Cardiac muscle cell (in vitro differentiated cells and primary cell): Measurements from ENCODE around the gene SLC29A1. TPM values are rescaled to one million over a fixed set of nuclear protein-coding genes. Genes with fewer than 3 reads are reported as not detected.
"Not testable (repeated sequence)": the region's sequence is repeated elsewhere in the genome, so short reads cannot be mapped to it uniquely, and the experiment has no call there.

Experiments
- DNase-seq, 2 donors: peaks; one replicate each; pipeline versions ENCODE4 v3.0.0 to v3.0.0-alpha.2; 2010 to 2017; ENCODE audit warnings: low read depth in 1 of 2, low spot score in 1 of 2
- H3K27ac ChIP-seq: fragments of 200-600 bp; sonication (generic); 2 replicates; pipeline ENCODE4 v1.5.1; 2016
- H3K27me3 ChIP-seq: fragments of 200-600 bp; sonication (generic); 2 replicates; pipeline ENCODE4 v1.6.0; 2016; ENCODE audit warnings: control low read depth
- H3K36me3 ChIP-seq: fragments of 200-600 bp; sonication (generic); 2 replicates; pipeline ENCODE4 v1.5.1; 2016; ENCODE audit warnings: control low read depth
- H3K4me1 ChIP-seq: fragments of 200-600 bp; sonication (generic); 2 replicates; pipeline ENCODE4 v1.8.1; 2017; ENCODE audit warnings: low read depth, mild to moderate bottlenecking, mixed run types
- H3K4me3 ChIP-seq: fragments of 200-600 bp; sonication (generic); 2 replicates; pipeline ENCODE4 v1.5.1; 2016; ENCODE audit warnings: mild to moderate bottlenecking
- H3K9me3 ChIP-seq: fragments of 200-600 bp; sonication (generic); 2 replicates; pipeline ENCODE4 v1.5.1; 2017; ENCODE audit warnings: low read depth, mild to moderate bottlenecking, control low read depth
- CTCF ChIP-seq: IDR thresholded peaks from 2 replicates; pipeline ENCODE4 v1.5.1; 2012; ENCODE audit warnings: low read depth, mild to moderate bottlenecking, low read length
- polyA plus RNA-seq: library from polyadenylated mRNA; unstranded; fragments of >200 nt; fragmentation: Nextera tagmentation; extraction: Ambion mirVana; gene quantifications from 2 replicates; pipeline ENCODE4 v1.2.1, GENCODE V29; 2016
- total RNA-seq: library from RNA; depleted of rRNA; stranded (reverse); fragments of >200 nt; gene quantifications from 2 replicates; pipeline ENCODE4 v1.2.3, GENCODE V29; 2016

Gene SLC29A1
- total and polyA plus RNA-seq, 2 experiments from 2014 or later: 62.7 to 88.7 TPM

- no peaks in the 10 kb centered on the region for H3K4me1 ChIP-seq
- H3K36me3 ChIP-seq: no peaks in the 10 kb centered on the region
- H3K9me3 ChIP-seq: no peaks in the 10 kb centered on the region
- no peak for DNase-seq
- H3K4me3 ChIP-seq: no peak overlapping the region
- no peak for TF ChIP-seq CTCF
- H3K27ac ChIP-seq: no peak overlapping the region
- no peaks in the 10 kb centered on the region for H3K27me3 ChIP-seq
Observed at GRCh38 chr6:44179072-44179536, 44.3 kb upstream of the SLC29A1 start.

- H3K4me3 ChIP-seq: no peak overlapping the region
- H3K27me3 ChIP-seq: no peaks in the 10 kb centered on the region
- TF ChIP-seq CTCF: no peak
- H3K9me3 ChIP-seq: no peaks in the 10 kb centered on the region
- H3K36me3 ChIP-seq: no peaks in the 10 kb centered on the region
- H3K27ac ChIP-seq: no peak overlapping the region
- DNase-seq: no peak
- H3K4me1 ChIP-seq: no peaks in the 10 kb centered on the region
Observed at GRCh38 chr6:44179648-44180047, 43.7 kb upstream of the SLC29A1 start.

GRCh38 chr6:44180406-44180805 lies 43.0 kb upstream of the SLC29A1 start:
- H3K4me3 ChIP-seq: no peak overlapping the region
- no peak for TF ChIP-seq CTCF
- H3K9me3 ChIP-seq: no peaks in the 10 kb centered on the region
- no peak overlapping the region for H3K27ac ChIP-seq
- DNase-seq: no peak
- no peaks in the 10 kb centered on the region for H3K36me3 ChIP-seq
- H3K4me1 ChIP-seq: no peaks in the 10 kb centered on the region
- H3K27me3 ChIP-seq: no peaks in the 10 kb centered on the region

- Histone ChIP-seq H3K27ac (no peak overlapping the region), H3K36me3 (no peaks in the 10 kb centered on the region), H3K27me3 (no peaks in the 10 kb centered on the region), H3K9me3 (no peaks in the 10 kb centered on the region), H3K4me3 (no peak overlapping the region), H3K4me1 (no peaks in the 10 kb centered on the region)
- DNase-seq: no peak
- TF ChIP-seq CTCF: no peak
Observed at GRCh38 chr6:44180886-44181285, 42.5 kb upstream of the SLC29A1 start.

- H3K27me3 ChIP-seq, DNase-seq, H3K27ac ChIP-seq, H3K36me3 ChIP-seq, H3K4me3 ChIP-seq, H3K9me3 ChIP-seq, H3K4me1 ChIP-seq: not testable (repeated sequence)
Observed at GRCh38 chr6:44181784-44182183, 41.6 kb upstream of the SLC29A1 start.

GRCh38 chr6:44182911-44183390 lies 40.4 kb upstream of the SLC29A1 start:
- Histone ChIP-seq H3K9me3 (no peaks in the 10 kb centered on the region), H3K27me3 (no peaks in the 10 kb centered on the region), H3K4me1 (no peaks in the 10 kb centered on the region), H3K27ac (no peak overlapping the region), H3K4me3 (no peak overlapping the region), H3K36me3 (no peaks in the 10 kb centered on the region)
- no peak for DNase-seq
- no peak for TF ChIP-seq CTCF
